ENCODE measurements around the gene TFDP1.

Gene TFDP1

DNA sequence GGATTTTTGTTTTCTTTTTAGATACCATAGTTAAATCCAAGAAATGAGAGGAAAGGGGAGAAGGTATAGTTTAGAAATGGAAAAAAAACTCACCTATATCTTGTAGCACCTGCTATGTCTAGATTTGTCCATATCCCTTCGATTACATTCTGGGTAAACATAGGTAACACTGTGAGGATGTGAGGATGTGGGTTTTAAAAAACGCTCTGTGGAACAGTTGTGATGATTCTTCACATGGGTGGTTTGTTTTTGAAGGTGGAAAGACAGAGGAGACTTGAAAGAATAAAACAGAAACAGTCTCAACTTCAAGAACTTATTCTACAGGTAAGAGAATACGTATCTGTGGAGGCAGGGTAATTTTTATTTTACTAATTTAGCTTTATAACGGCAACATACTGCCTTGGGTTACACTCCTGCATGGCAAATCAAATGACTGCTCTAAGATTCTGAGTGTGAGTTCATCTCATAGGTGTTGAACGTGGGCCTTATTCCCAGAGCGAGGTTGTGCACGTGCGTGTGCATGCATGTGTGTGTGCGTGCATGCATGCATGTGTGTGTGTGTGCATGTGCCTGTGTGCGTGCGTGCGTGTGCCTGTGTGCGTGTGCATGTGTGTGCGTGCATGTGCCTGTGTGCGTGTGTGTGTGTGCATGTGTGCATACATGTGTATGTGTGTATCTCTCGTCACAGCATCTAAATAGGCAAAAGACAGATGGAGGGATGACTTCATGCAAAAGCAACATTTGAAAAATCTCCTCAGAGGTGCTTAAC lies 49.9 kb downstream of the TFDP1 start:
- DNase-seq (ENCODE audit: low read depth): no peak

DNA sequence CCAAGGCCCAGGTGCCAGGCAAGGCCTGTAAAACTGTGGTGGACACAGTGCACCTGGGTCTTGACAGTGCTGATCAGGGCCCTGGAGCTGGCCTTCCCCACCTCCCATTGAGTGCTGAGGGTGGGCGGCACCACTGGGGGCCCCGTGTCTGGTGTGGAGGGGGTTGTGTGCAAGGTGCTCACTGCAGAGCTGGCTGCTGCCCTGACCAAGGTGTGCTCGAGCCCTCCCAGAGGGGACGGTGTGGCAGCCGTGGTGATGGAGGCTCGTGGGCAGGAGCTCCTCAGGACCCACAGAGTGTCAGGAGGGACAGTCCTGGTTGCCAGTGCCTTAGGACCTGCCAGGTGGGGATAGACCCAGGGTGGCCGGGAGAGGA lies 50.5 kb downstream of the TFDP1 start:
- DNase-seq (ENCODE audit: low read depth): no peak

DNA sequence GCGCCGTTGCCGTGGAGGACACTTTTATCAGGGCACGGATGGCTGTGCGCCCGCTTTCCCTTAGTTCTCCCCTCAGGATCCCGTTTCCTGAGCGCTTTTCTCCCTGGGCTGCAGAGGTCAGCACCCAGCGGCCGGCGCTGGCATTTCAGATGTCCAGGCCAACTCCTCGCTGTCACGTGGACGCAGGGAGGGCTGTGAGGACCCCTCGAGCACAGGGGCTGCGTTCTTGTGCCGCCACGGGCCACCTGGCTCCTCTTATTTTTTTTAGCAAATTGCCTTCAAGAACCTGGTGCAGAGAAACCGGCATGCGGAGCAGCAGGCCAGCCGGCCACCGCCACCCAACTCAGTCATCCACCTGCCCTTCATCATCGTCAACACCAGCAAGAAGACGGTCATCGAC lies 51.2 kb downstream of the TFDP1 start:
- DNase-seq (ENCODE audit: low read depth): no peak

DNA sequence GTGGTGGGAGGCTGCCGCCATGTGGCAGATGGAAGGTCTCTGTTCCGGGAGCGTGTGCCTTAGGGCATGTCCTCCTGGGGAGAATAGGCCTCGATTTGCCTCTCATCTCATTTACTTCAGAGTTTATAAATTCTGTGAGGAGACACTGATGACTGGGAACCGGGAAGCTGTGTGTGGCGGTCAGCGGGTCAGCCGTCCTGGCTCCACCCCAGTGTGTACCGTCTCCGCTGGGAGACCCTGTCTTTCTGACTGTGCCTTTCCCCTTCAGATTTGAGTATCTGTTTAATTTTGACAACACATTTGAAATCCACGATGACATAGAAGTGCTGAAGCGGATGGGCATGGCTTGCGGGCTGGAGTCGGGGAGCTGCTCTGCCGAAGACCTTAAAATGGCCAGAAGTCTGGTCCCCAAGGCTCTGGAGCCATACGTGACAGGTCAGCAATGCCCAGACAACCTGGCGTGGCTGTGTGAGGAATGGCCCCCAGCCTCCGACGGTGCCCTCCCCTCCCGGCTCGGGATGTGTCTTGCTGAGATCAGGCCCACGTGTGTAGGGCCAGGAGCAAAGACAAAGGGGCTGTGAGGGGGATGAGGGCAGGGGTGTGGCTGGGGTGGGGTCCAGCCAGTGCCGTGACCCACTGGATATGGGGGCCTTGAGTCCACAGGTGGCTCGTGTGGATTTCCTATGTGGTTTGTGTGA lies 51.9 kb downstream of the TFDP1 start:
- DNase-seq (ENCODE audit: low read depth): no peak

DNA sequence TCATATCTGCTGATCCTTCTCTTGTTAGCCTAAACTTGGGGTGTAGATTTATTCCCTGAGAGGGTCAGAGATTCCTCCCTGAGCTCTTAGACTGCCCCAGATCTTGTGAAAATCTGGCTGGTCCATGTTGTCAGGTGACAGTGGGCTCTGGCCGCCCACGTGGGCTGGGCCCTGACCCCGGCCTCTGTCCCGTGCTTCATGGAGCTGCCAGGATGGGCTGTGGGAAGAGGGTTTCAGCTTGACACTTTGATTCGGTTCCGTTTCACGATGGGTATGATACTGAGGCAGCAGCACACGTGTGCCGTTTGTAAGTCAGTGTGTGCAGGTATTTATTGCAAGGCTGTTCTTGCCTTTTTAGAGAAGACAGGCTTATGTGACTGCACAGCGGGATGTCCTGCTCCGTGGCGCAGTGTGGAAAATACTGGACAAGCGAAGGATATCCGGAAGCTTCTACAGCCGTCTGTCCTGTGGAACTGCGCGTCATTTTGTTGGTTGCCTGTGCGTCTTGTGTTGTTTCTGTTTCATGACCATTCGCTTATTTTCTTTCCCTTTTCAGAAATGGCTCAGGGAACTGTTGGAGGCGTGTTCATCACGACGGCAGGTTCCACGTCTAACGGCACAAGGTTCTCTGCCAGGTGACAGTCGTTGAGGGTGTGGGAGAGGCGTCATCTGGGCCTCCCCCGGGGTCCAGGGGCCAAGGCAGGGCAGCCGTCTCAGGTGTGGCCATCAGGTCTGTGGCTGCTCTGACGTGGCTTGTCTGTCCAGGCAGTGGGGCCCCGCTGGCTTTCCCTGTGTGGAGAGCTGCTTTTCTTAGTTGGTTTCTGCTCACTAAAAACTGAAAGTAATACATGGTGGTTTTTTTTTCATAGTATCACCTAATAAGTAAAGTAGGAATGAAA lies 53.0 kb downstream of the TFDP1 start:
- DNase-seq (ENCODE audit: low read depth): no peak

DNA sequence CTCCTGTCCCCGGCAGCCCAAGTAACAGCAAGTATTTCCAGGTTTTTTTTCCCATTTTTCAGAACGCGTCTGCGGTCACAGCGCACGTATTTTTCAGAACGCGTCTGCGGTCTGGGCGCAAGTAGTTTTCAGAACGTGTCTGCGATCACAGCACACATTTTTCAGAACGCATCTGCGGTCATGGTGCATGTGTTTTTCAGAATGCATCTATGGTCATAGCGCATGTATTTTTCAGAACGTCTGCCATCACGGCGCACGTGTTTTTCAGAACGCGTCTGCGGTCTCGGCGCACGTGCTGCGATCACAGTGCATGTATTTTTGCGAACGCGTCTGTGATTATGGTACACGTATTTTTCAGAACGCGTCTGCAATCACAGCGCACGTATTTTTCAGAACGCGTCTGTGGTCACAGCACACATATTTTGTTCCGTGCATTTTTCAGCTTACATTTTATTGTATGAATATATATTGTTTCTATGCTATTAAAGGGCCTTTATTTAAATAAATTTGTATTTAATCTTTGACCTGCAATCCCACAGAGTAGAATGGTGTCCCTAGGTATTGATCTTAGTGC lies 53.7 kb downstream of the TFDP1 start:
- no peak for DNase-seq (ENCODE audit: low read depth)

DNA sequence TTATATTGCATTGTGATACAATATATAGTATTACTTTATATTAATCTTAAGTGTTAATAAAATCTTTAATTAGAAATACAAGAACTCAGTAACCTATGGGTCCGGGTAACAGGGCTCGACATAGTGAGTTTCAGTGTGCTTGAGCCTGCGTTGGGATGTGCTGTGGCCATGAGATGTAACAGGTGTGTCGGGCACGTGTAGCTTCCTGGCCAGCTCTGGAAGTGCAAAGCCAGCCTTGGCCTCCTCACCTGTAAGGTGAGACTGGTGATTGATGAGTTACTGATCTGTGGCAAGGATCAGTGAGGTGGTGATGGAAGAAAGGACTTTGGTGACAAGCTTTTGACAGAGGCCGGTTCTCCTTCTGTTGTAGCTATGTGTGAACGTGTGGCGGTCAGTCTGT lies 54.3 kb downstream of the TFDP1 start:
- DNase-seq (ENCODE audit: low read depth): no peak

DNA sequence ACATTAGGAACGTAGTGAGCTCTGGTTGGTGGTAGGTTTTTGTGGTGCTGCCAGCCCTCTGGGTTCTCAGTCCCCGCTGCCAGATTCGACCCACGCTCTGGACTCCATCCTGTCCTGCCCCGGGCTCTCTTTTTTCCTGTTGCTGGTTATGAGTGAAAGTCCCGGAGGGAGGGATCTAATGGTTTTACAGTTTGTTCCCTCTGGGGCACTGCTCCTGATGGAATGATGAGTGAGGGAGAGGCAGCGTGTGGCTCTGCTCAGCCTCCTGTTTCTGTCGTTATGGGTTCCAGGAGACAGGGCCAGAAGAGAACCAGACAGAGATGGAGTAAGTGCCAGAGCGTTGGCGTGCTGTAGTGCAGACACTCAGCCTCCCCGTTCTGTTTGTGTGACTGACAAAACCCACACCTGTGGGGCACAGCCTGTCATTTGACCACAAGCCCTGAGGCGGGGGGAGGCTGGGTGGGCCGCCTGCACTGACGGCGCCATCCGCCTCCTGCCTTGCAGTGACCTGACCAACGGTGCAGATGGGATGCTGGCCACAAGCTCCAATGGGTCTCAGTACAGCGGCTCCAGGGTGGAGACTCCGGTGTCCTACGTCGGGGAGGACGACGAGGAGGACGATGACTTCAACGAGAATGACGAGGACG lies 55.2 kb downstream of the TFDP1 start:
- DNase-seq (ENCODE audit: low read depth): no peak

DNA sequence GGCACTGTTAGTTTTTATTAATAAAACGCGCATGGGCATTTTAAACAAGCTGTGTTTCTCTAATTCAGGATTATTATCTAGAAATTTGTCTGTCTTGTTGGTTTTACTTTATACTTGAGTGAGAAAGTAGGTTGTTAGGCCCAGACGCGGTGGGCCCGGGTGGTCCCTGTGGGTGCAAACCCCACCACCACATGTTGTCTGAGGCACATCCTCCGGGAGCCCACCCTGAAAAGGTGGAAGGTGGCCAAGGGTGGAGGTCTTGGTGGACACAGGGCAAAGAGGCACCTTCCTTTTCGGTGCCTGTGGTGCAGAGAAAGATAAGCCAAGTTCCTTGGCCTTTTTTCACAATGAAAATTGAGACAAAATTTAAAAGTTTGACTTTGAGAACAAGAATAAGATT lies 56.9 kb downstream of the TFDP1 start:
- no peak for DNase-seq (ENCODE audit: low read depth)

DNA sequence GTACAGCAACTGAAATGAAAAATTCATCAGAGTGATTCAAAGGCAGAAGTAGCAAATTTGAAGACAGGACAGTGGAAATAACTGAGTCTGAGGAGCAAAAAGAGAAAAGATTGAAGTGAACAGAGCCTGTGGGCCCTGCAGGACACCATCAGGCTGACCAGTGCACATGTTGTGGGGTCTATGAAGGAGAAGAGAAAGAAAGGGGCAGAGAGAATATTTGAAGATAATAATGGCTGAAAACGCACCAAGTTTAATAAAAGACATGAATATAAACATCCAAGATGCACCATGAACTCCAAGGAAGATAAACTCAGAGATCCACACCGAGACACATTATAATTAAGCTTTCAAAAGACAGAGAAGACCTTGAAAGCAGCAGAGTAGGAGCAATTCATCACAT lies 58.0 kb downstream of the TFDP1 start:
- DNase-seq (ENCODE audit: low read depth): no peak

DNA sequence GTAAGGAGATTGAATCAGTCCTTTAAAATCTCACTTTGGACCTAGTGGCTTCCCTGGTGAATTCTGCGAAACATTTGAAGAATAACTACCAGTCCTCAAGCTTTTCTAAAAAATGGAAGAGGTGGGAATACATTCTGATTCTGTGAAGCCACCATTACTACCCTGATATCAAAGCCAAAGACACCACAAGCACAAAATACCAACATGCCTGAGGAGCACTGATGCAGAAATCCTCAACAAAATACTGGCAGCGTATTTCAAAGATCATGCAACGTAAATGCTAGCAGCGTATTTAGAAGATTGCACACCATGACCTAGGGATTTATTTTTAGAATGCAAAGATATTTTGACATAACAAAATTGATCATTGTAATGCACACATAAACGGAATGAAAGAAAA lies 59.0 kb downstream of the TFDP1 start:
- DNase-seq (ENCODE audit: low read depth): no peak

DNA sequence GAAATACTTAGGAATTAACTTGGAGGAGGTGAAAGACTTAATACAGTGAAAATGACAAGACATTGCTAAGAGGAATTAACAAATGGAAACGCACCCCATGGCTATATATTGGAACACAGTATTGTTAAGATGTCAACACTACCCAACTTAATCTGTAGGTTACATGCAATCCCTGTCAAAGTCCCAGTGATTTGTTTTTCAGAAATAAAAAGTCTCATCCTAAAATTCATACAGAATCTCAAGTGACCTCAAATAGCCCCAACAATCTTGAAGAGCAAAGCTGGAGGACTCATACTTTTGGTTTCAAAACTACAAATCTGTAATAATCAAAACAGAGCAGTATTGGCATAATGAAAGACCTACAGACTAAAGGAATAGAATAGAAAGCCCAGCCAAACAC lies 60.2 kb downstream of the TFDP1 start:
- no peak for DNase-seq (ENCODE audit: low read depth)

DNA sequence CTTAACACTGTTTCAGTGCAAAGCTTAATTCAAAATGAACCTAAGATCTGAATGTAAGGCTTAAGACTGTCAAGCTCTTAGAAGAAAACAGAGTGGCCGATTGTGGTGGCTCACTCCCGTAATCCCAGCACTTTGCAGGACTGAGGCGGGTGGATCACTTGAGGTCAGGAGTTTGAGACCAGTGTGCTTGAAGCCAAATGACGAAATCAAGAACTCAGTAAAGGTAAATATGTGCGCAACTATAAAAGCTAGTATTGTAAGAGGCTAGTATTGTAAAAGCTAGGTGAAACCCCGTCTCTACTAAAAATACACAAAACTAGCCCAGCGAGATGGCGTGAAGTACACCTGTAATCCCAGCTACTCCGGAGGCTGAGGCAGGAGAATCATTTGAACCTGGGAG lies 60.8 kb downstream of the TFDP1 start:
- no peak for DNase-seq (ENCODE audit: low read depth)

DNA sequence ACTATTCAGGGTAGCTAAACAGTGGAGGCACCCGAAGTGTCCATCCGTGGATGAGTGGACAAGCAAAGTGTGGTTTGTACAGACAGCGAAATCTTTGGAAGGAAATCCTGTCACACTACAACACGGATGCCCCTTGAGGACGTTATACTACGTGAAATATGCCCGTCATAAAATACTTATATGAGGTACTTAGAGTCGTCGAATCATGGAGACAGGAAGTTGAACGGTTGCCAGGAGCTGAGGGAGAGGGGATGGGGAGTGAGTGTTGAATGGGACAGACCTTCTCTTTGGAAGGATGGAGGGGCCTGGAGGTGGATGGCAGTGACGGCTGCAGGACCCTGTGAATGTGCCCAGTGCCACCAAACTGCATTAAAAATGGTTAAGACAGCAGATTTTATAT lies 61.8 kb downstream of the TFDP1 start:
- DNase-seq (ENCODE audit: low read depth): no peak

DNA sequence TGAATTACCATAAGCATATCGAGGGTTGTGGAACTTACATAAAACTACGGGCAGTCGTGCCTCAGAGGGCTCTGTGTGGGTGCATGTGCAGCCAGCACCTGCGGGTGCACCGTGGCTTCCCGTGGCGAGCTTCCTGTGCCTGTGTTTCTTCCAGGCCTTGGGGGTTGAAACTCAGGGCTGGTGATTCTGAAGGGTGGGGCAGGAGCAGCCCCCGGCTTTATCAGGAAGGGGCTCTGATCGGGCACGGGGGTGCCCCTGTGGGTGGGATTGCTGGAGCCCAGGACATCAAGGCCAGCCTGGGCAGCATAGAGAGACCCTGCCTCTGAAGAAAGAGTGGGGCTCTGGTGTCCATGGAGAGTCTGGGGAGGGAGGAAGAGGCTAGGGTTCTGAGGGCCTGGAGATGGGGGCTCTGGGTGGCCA lies 62.4 kb downstream of the TFDP1 start:
- DNase-seq (ENCODE audit: low read depth): no peak

DNA sequence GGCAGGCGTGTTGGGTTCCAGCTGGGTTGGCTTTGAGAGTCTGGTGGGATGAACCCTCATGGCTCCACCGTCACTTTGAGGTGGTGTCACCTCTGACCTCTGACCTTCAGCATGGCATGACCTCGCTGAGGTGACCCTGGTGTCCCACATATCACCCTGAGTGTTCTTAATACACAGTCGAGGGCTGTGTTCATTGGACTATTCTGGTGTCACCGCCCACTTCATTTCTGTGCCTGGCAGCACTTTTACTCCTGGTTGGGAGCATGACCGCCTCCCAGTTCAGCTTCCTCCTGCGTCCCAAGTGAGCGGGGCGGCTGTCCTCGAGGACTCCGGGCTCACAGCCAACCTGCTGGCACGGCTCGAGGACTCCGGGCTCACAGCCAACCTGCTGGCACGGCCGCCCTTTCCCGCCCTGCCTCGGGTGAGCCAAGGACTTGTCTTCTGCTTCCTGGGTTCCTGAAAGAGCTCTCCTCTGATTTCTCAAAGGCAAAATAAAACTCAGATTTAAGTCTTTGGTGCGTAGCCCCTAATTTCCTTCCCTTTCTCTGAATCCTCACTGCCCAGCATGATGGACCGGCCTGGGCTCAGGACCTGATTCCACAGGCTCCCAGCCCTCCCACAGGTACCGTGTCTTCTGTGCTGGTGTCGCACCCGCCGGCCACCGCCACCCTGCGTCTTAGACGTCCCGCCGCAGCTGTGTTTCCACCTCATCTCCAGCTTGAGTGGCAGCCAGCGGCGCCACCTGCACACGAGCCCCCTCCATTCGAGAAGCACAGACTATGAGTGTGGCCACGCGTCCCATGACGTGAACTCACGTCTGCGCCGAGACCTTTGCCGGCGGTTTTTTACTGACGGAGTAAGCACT lies 63.0 kb downstream of the TFDP1 start:
- no peak for DNase-seq (ENCODE audit: low read depth)

DNA sequence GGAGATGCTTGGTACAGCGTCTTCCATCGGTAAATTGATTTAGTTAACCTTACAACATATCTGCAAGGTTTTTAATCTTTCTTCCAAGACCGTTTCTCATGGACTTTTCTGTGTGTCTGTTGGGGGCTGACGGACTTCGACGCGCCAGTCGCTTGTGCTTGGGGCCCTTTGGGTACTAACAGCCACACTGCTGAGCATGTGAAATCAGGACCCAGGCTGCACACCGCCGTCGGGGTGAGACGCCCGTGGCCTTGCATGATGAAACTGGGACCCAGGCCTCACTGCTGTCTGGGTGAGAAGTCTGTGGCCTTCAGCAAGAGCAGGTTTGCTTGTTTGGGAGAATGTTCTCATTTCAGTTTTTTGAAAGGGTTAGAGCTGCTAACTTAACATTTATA lies 63.7 kb downstream of the TFDP1 start:
- DNase-seq (ENCODE audit: low read depth): no peak

DNA sequence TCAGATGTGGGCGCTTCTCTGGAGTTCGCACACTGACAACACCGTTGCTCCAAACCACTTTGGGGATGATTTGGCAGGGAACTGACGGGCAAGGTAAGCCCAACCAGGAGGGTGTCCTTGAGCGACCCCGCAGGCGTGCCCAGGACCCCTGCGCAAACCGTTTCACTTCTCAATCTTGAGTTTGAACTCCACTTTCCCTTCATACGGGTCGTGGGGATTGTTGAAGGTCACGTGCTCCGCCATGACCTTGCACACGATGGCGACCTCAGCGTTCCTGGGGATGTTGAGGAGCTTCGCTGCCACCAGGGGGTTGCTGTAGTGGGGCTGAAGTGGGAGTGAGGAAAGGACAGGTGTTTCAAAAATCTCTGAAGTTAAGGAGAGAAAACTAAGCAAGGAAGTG lies 64.7 kb downstream of the TFDP1 start:
- no peak for DNase-seq (ENCODE audit: low read depth)

DNA sequence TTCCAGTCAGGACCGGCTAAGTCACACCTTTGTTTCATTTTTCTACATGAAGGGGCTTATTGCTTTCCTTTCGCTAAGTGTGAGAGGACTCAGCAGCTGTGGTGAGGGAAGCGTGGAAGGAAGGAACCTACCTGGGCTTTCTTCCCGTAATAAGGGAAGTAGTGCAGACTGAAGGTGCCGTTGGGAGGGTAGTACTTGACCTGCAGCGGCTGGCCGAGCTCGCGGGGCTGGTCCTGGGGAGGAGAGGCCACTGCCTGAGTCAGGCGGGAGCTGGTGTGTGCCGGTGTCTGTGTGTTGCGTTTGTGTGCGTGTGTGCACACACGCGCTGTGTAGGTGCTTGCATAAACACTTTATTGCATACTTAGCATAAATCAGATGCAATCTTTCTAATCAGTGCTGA lies 65.7 kb downstream of the TFDP1 start:
- DNase-seq (ENCODE audit: low read depth): no peak

DNA sequence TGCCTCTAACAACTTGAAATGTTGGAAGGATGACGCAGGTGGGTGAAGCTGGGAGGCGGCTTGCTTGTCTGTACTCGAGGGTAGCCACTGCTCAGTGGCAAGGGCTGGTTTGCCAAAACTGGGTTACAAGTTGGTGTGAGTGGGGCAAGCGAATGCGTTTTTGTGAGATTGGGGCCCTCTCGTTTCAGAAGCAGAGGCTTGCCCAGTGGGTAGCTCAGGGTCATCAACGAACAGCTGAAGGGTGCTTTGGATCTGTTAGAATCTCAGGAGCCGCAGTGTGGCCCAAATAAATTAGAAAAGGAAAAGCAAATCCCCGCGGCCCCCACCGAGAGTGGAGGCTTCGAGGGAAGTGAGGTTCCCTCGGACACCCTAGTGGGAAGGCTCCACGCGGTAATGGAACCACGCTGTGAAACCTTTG lies 66.2 kb downstream of the TFDP1 start:
- DNase-seq (ENCODE audit: low read depth): no peak
